PFSK-1 (cell line): ENCODE measurements around the gene TMEM120B.
A peak's percentile ranks its signal among the peaks of the same experiment; 100 is the strongest.

Source experiments
- FOXP2 ChIP-seq: optimal IDR thresholded peaks from 2 replicates; pipeline ENCODE3; 2011; ENCODE audit warnings: borderline replicate concordance, control low read depth, inconsistent platforms; ENCODE audit not compliant: insufficient read depth; ENCODE audit errors: extremely low read length, extremely low read depth
- POLR2AphosphoS5 ChIP-seq: IDR thresholded peaks from 2 replicates; pipeline ENCODE4 v1.6.1; 2012; ENCODE audit warnings: low read depth, mild to moderate bottlenecking, control low read depth, low read length, moderate library complexity
- REST ChIP-seq, 2 experiments: IDR thresholded peaks; 2 replicates each; pipeline versions ENCODE4 v1.6.1 to v1.8.0; 2011 to 2012; ENCODE audit warnings: low read depth in 2 of 2, low read length in 2 of 2, control low read depth in 1 of 2, inconsistent platforms in 1 of 2, mild to moderate bottlenecking in 1 of 2, moderate library complexity in 1 of 2; ENCODE audit not compliant: insufficient read depth in 1 of 2
- SIN3A ChIP-seq: IDR thresholded peaks from 2 replicates; pipeline ENCODE4 v1.6.1; 2012; ENCODE audit warnings: mild to moderate bottlenecking, low read length, moderate library complexity, borderline replicate concordance; ENCODE audit not compliant: insufficient read depth
- TAF1 ChIP-seq: IDR thresholded peaks from 2 replicates; pipeline ENCODE4 v1.6.1; 2012; ENCODE audit warnings: low read length, control low read depth, borderline replicate concordance; ENCODE audit not compliant: insufficient read depth

TMEM120B gene

GRCh38 chr12:121754836-121755235 lies 42.3 kb downstream of the TMEM120B start:
- TF ChIP-seq FOXP2 (no peak), TAF1 (no peak), POLR2AphosphoS5 (no peak), SIN3A (no peak)

GRCh38 chr12:121755591-121755990 lies 43.0 kb downstream of the TMEM120B start:
- TF ChIP-seq SIN3A (no peak), TAF1 (no peak), POLR2AphosphoS5 (no peak), FOXP2 (no peak), REST (IDR thresholded peaks at IDR 0.05; ENCODE audit: insufficient read depth in 1 of 2, low read depth in 2 of 2, low read length in 2 of 2) (no peak)

- TF ChIP-seq REST (IDR thresholded peaks at IDR 0.05; ENCODE audit: insufficient read depth in 1 of 2, low read depth in 2 of 2, low read length in 2 of 2) (no peak), SIN3A (no peak), POLR2AphosphoS5 (no peak), FOXP2 (no peak), TAF1 (no peak)
These were observed 49.7 kb downstream of the TMEM120B start for GRCh38 chr12:121762269-121762668.

- TF ChIP-seq POLR2AphosphoS5, result no peak
- TF ChIP-seq FOXP2, result no peak
- no peak for TF ChIP-seq TAF1
- no peak for TF ChIP-seq SIN3A
- no peak for TF ChIP-seq REST (IDR thresholded peaks at IDR 0.05; ENCODE audit: insufficient read depth in 1 of 2, low read depth in 2 of 2, low read length in 2 of 2)
These were observed 52.3 kb downstream of the TMEM120B start for GRCh38 chr12:121764808-121765207.

- TF ChIP-seq REST (IDR thresholded peaks at IDR 0.05; ENCODE audit: insufficient read depth in 1 of 2, low read depth in 2 of 2, low read length in 2 of 2), result 0 out of 4 replicates have a peak, but pooled peaks of 1 of the 2 experiments have one; percentile 25
- no peak for TF ChIP-seq FOXP2
- TF ChIP-seq POLR2AphosphoS5, result peak; percentile 64; the same call in 1 of the 2 replicates
- TF ChIP-seq TAF1, result peak; percentile 43; the same call in 1 of the 2 replicates
- TF ChIP-seq SIN3A, result no peak
These were observed 53.0 kb downstream of the TMEM120B start for GRCh38 chr12:121765573-121765972.
